Naive thymus-derived CD8-positive, alpha-beta T cell (primary cell): ENCODE data around the gene RASD1. TPM values are rescaled to one million over a fixed set of nuclear protein-coding genes. Genes with fewer than 3 reads are reported as not detected.

Experiments
- ATAC-seq, 2 donors: fragments of 150-1000 bp; cut with Tn5 transposase in 1 of 2; sonication (Bioruptor Pico), chemical (Tn5 transposase) in 1 of 2; 1 replicate in 1 of 2; 2 replicates in 1 of 2; pipeline ENCODE4 v1.10.0; 2021; ENCODE audit warnings: mild to moderate bottlenecking in 2 of 2, moderate library complexity in 2 of 2
- POLR2A ChIA-PET: fragments of 350-600 bp; sonication (Branson Sonifier 250); formaldehyde crosslinking; loops from one replicate; lab custom pipeline; 2021; ENCODE audit warnings: antibody characterized with exemption; lab: Charles Lee
- DNase-seq, 10 donors: peaks; one replicate each; pipeline versions ENCODE4 v3.0.0 to v3.0.0-alpha.2; 2020 to 2022
- H3K27ac Mint-ChIP-seq, 10 donors: one replicate each; pipeline ENCODE4 v1.8.0; 2020 to 2022; ENCODE audit warnings: mild to moderate bottlenecking in 10 of 10, mixed read lengths in 10 of 10, moderate library complexity in 4 of 10, inconsistent platforms in 1 of 10
- H3K27me3 Mint-ChIP-seq, 5 donors: one replicate each; pipeline ENCODE4 v1.8.0; 2021 to 2022; ENCODE audit warnings: mixed read lengths in 5 of 5
- H3K36me3 Mint-ChIP-seq, 3 donors: one replicate each; pipeline ENCODE4 v1.8.0; 2020 to 2022; ENCODE audit warnings: mixed read lengths in 3 of 3, mild to moderate bottlenecking in 2 of 3, inconsistent platforms in 1 of 3
- H3K4me1 Mint-ChIP-seq, 4 donors: one replicate each; pipeline ENCODE4 v1.8.0; 2021 to 2022; ENCODE audit warnings: mixed read lengths in 4 of 4
- H3K4me3 Mint-ChIP-seq, 10 donors: one replicate each; pipeline ENCODE4 v1.8.0; 2020 to 2022; ENCODE audit warnings: mild to moderate bottlenecking in 10 of 10, mixed read lengths in 10 of 10, moderate library complexity in 6 of 10, inconsistent platforms in 1 of 10
- H3K9me3 Mint-ChIP-seq, 9 donors: one replicate each; pipeline ENCODE4 v1.8.0; 2020 to 2022; ENCODE audit warnings: mixed read lengths in 9 of 9, mild to moderate bottlenecking in 3 of 9, inconsistent platforms in 1 of 9, moderate library complexity in 1 of 9
- polyA plus RNA-seq, 3 donors: library from polyadenylated mRNA; unstranded; fragments of 300-500 nt; fragmentation: Illumina TruSeq; gene quantifications; one replicate each; pipeline ENCODE4 v1.2.3, GENCODE V29; 2021
- total RNA-seq, 8 experiments: library from RNA in 2 of 8; stranded (reverse) in 2 of 8; gene quantifications; one replicate each; pipeline ENCODE4 v1.2.3 and lab custom pipeline; 2021 to 2026

RASD1 gene
- total and polyA plus RNA-seq, 5 experiments from 2014 or later, result 0.23 to 4.2 (median 0.54) TPM

- H3K4me1 Mint-ChIP-seq, result peaks cover 6 to 19% (median 14%) of the 10 kb centered on the region in 4 donors
- H3K4me3 Mint-ChIP-seq, result peak overlapping the region; percentile 15 to 83 (median 66)
- POLR2A ChIA-PET, result interaction anchor here (0.5 to 2.3 kb wide), 8 partner anchors 8 to 484 kb away, joined by 3 to 15 read pairs (median 4); partner anchors contain the start of gene PEMT
- ATAC-seq (no peak), DNase-seq (no peak)
- peaks cover 2 to 17% (median 7%) of the 10 kb centered on the region in 5 donors for H3K27me3 Mint-ChIP-seq
- H3K9me3 Mint-ChIP-seq, result no peaks in the 10 kb centered on the region
- H3K36me3 Mint-ChIP-seq, result peaks cover 0 to 4% (median 0%) of the 10 kb centered on the region in 3 donors
- H3K27ac Mint-ChIP-seq, result peak overlapping the region in 2 of 10 donors; percentile 11 to 56
Measured at GRCh38 chr17:17497065-17497844, 1.1 kb upstream of the RASD1 start.

- DNase-seq (peak in 2 of 10 donors; percentile 12 to 21), ATAC-seq (peak; percentile 8 to 11)
- H3K36me3 Mint-ChIP-seq, result peaks cover 0 to 11% (median 0%) of the 10 kb centered on the region in 3 donors
- H3K4me1 Mint-ChIP-seq, result peaks cover 6 to 19% (median 14%) of the 10 kb centered on the region in 4 donors
- POLR2A ChIA-PET, result interaction anchor here (0.6 to 2.3 kb wide), 6 partner anchors 8 to 595 kb away, joined by 3 to 15 read pairs (median 6); partner anchors contain the start of gene PEMT
- H3K27me3 Mint-ChIP-seq, result peaks cover 2 to 9% (median 7%) of the 10 kb centered on the region in 5 donors
- peak overlapping the region; percentile 65 to 95 (median 85) for H3K4me3 Mint-ChIP-seq
- H3K27ac Mint-ChIP-seq, result peak overlapping the region in 4 of 10 donors; percentile 34 to 90 (median 66)
- H3K9me3 Mint-ChIP-seq, result no peaks in the 10 kb centered on the region
Measured at GRCh38 chr17:17495536-17496188, 533 bp downstream of the RASD1 start.

- peak overlapping the region; percentile 65 to 95 (median 85) for H3K4me3 Mint-ChIP-seq
- peak in 1 of 2 donors; percentile 7 for ATAC-seq
Measured at GRCh38 chr17:17494870-17495535, 1.2 kb downstream of the RASD1 start.

GRCh38 chr17:17494499-17494869 lies 1.7 kb downstream of the RASD1 start:
- peaks cover 0 to 13% (median 0%) of the 10 kb centered on the region in 3 donors for H3K36me3 Mint-ChIP-seq
- H3K27ac Mint-ChIP-seq, result no peak overlapping the region
- no peak for DNase-seq
- peak overlapping the region; percentile 11 to 83 (median 43) for H3K4me3 Mint-ChIP-seq
- POLR2A ChIA-PET, result interaction anchor here (1.0 kb wide), 1 partner anchor 97 kb away, joined by 5 read pairs; the partner anchor contains the start of gene PEMT
- no peak for ATAC-seq
- H3K9me3 Mint-ChIP-seq, result no peaks in the 10 kb centered on the region
- peaks cover 6 to 19% (median 15%) of the 10 kb centered on the region in 4 donors for H3K4me1 Mint-ChIP-seq
- peaks cover 2 to 9% (median 7%) of the 10 kb centered on the region in 5 donors for H3K27me3 Mint-ChIP-seq

More at GRCh38 chr17:17494870-17495535, 1.2 kb downstream of the RASD1 start:
- peaks cover 2 to 9% (median 7%) of the 10 kb centered on the region in 5 donors for H3K27me3 Mint-ChIP-seq
- peaks cover 6 to 19% (median 14%) of the 10 kb centered on the region in 4 donors for H3K4me1 Mint-ChIP-seq
- H3K9me3 Mint-ChIP-seq, result no peaks in the 10 kb centered on the region
- H3K27ac Mint-ChIP-seq, result peak overlapping the region in 2 of 10 donors; percentile 75 to 90
- peak in 3 of 10 donors; percentile 10 to 55 (median 15) for DNase-seq
- POLR2A ChIA-PET, result interaction anchor here (0.6 to 2.3 kb wide), 3 partner anchors 96 to 595 kb away, joined by 3 to 15 read pairs (median 5); partner anchors contain the start of gene PEMT
- peaks cover 0 to 11% (median 0%) of the 10 kb centered on the region in 3 donors for H3K36me3 Mint-ChIP-seq

GRCh38 chr17:17493986-17494466 lies 2.2 kb downstream of the RASD1 start:
- H3K4me3 Mint-ChIP-seq, result peak overlapping the region in 5 of 10 donors; percentile 8 to 60 (median 44)
- DNase-seq, result no peak
- no peak for ATAC-seq
- H3K27ac Mint-ChIP-seq, result no peak overlapping the region
- peaks cover 6 to 19% (median 15%) of the 10 kb centered on the region in 4 donors for H3K4me1 Mint-ChIP-seq
- POLR2A ChIA-PET, result no interaction called here
- H3K9me3 Mint-ChIP-seq, result no peaks in the 10 kb centered on the region
- H3K36me3 Mint-ChIP-seq, result peaks cover 0 to 14% (median 0%) of the 10 kb centered on the region in 3 donors
- peaks cover 2 to 9% (median 7%) of the 10 kb centered on the region in 5 donors for H3K27me3 Mint-ChIP-seq

- no peak overlapping the region for H3K27ac Mint-ChIP-seq
- no peaks in the 10 kb centered on the region for H3K9me3 Mint-ChIP-seq
- H3K4me3 Mint-ChIP-seq, result peak overlapping the region in 3 of 10 donors; percentile 27 to 43 (median 32)
- POLR2A ChIA-PET, result no interaction called here
- DNase-seq (no peak), ATAC-seq (no peak)
- H3K4me1 Mint-ChIP-seq, result peaks cover 6 to 19% (median 15%) of the 10 kb centered on the region in 4 donors
- peaks cover 2 to 9% (median 6%) of the 10 kb centered on the region in 5 donors for H3K27me3 Mint-ChIP-seq
- peaks cover 0 to 14% (median 0%) of the 10 kb centered on the region in 3 donors for H3K36me3 Mint-ChIP-seq
Measured at GRCh38 chr17:17493249-17493985, 2.8 kb downstream of the RASD1 start.

GRCh38 chr17:17492571-17492970 lies 3.6 kb downstream of the RASD1 start:
- peaks cover 0 to 20% (median 2%) of the 10 kb centered on the region in 3 donors for H3K36me3 Mint-ChIP-seq
- ATAC-seq (no peak), DNase-seq (no peak)
- no peaks in the 10 kb centered on the region for H3K9me3 Mint-ChIP-seq
- POLR2A ChIA-PET, result no interaction called here
- no peak overlapping the region for H3K27ac Mint-ChIP-seq
- H3K4me3 Mint-ChIP-seq, result peak overlapping the region in 1 of 10 donors; percentile 5
- peaks cover 11 to 25% (median 22%) of the 10 kb centered on the region in 4 donors for H3K4me1 Mint-ChIP-seq
- peaks cover 2 to 9% (median 6%) of the 10 kb centered on the region in 5 donors for H3K27me3 Mint-ChIP-seq

- peaks cover 15 to 26% (median 24%) of the 10 kb centered on the region in 4 donors for H3K4me1 Mint-ChIP-seq
- H3K27ac Mint-ChIP-seq, result peak overlapping the region in 1 of 10 donors; percentile 51
- ATAC-seq, result no peak
- peaks cover 0 to 20% (median 2%) of the 10 kb centered on the region in 3 donors for H3K36me3 Mint-ChIP-seq
- no peaks in the 10 kb centered on the region for H3K9me3 Mint-ChIP-seq
- POLR2A ChIA-PET, result no interaction called here
- no peak for DNase-seq
- no peak overlapping the region for H3K4me3 Mint-ChIP-seq
- peaks cover 2 to 9% (median 4%) of the 10 kb centered on the region in 5 donors for H3K27me3 Mint-ChIP-seq
Measured at GRCh38 chr17:17492085-17492484, 4.1 kb downstream of the RASD1 start.

- Mint-ChIP-seq H3K4me3 (peak overlapping the region in 1 of 10 donors; percentile 4), H3K27ac (peak overlapping the region in 1 of 10 donors; percentile 51), H3K36me3 (peaks cover 0 to 20% (median 2%) of the 10 kb centered on the region in 3 donors), H3K27me3 (peaks cover 2 to 9% (median 4%) of the 10 kb centered on the region in 5 donors), H3K9me3 (no peaks in the 10 kb centered on the region), H3K4me1 (peaks cover 17 to 29% (median 26%) of the 10 kb centered on the region in 4 donors)
- no peak for DNase-seq
- no peak for ATAC-seq
- POLR2A ChIA-PET, result no interaction called here
Measured at GRCh38 chr17:17491546-17491988, 4.6 kb downstream of the RASD1 start.

GRCh38 chr17:17491031-17491471 lies 5.1 kb downstream of the RASD1 start:
- Mint-ChIP-seq H3K4me3 (no peak overlapping the region), H3K27ac (no peak overlapping the region), H3K36me3 (peaks cover 0 to 20% (median 2%) of the 10 kb centered on the region in 3 donors), H3K27me3 (peaks cover 2 to 9% (median 4%) of the 10 kb centered on the region in 5 donors), H3K4me1 (peaks cover 17 to 29% (median 26%) of the 10 kb centered on the region in 4 donors), H3K9me3 (no peaks in the 10 kb centered on the region)
- DNase-seq, result no peak
- no peak for ATAC-seq
- POLR2A ChIA-PET, result no interaction called here

GRCh38 chr17:17487998-17488397 lies 8.2 kb downstream of the RASD1 start:
- Mint-ChIP-seq H3K27ac (peak overlapping the region in 6 of 10 donors; percentile 32 to 98 (median 80)), H3K4me1 (peaks cover 19 to 38% (median 26%) of the 10 kb centered on the region in 4 donors), H3K36me3 (peaks cover 0 to 25% (median 6%) of the 10 kb centered on the region in 3 donors), H3K4me3 (peak overlapping the region in 6 of 10 donors; percentile 24 to 97 (median 66)), H3K9me3 (no peaks in the 10 kb centered on the region), H3K27me3 (no peaks in the 10 kb centered on the region)
- no peak for DNase-seq
- no peak for ATAC-seq
- POLR2A ChIA-PET, result interaction anchor here (1.6 kb wide), 1 partner anchor 8 kb away, joined by 9 read pairs; the partner anchor contains the start of gene RASD1
